Spleen (tissue), 7 donors: Measurements from ENCODE around the gene GLIS1.

Source experiments
- CTCF ChIP-seq, 11 experiments: fragments of 200-600 bp in 7 of 11; fragments of 450-650 bp in 4 of 11; sonication (generic) in 4 of 11; IDR thresholded peaks in 8 of 11; conservative IDR thresholded peaks in 3 of 11; 1 replicate in 7 of 11; 2 replicates in 4 of 11; pipeline versions ENCODE4 v1.4.0 to v1.8.0; 2016 to 2021; ENCODE audit warnings: antibody characterized with exemption in 11 of 11, inconsistent platforms in 4 of 11, mild to moderate bottlenecking in 1 of 11
- POLR2A ChIP-seq, 3 donors: fragments of 450-650 bp; IDR thresholded peaks; one replicate each; pipeline ENCODE4 v1.5.1; 2017; ENCODE audit warnings: antibody characterized with exemption in 3 of 3, mild to moderate bottlenecking in 1 of 3
- POLR2AphosphoS5 ChIP-seq, 3 donors: sonication (generic); formaldehyde crosslinking; IDR thresholded peaks; one replicate each; pipeline ENCODE4 v1.5.1; 2017; ENCODE audit warnings: antibody characterized with exemption in 3 of 3
- donor health status: DM: no; HTN: no; CAD: no; lungs with moderate emphysema.
- donor health status: DM: no; HTN: no; CAD: no.
- donor health status: DM: no; HTN: no; CAD: no.

GRCh38 chr1:53483656-53484055 lies 255.3 kb downstream of the GLIS1 start:
- no peak for TF ChIP-seq CTCF (IDR thresholded peaks at IDR 0.05 in 8 of 11, conservative IDR thresholded peaks at IDR 0.05 in 3 of 11)
- no peak for TF ChIP-seq POLR2A (IDR thresholded peaks at IDR 0.05)
- no peak for TF ChIP-seq POLR2AphosphoS5 (IDR thresholded peaks at IDR 0.05)
